ENCODE measurements around the gene LRRC1.

LRRC1 gene

DNA sequence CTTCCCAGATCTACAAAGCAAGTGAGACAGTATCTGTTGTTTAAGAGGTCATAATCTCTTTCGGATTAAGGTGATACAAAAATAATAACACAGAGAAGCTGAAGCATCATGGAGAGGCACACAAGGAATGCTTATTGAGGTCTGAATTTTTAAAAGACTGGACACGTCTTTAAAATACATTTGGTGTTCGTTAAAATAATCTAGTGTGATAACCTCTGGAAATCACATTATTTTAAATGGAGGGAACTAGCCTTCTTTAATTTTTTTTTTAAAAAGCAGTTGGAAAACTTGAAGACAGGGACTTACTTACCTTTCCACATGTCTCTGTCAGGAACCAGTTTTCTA lies 1.9 kb upstream of the LRRC1 start:
- Histone ChIP-seq H3K4me3 (ENCODE audit: low read depth, low read length) (peak overlapping the region; percentile 94), H3K36me3 (ENCODE audit: insufficient read depth, low read length) (no peaks in the 10 kb centered on the region), H2AFZ (ENCODE audit: low read length, unreplicated experiment) (peak overlapping the region; percentile 87), H3K27me3 (ENCODE audit: insufficient read depth, low read length) (no peaks in the 10 kb centered on the region), H3K79me2 (ENCODE audit: control insufficient read depth, insufficient read depth, low read length, unreplicated experiment) (no peaks in the 10 kb centered on the region), H3K27ac (ENCODE audit: low read depth, low read length) (no peak overlapping the region), H3K4me1 (ENCODE audit: control insufficient read depth, insufficient read depth, low read length, unreplicated experiment) (peaks cover 7% of the 10 kb centered on the region)

GRCh38 chr6:53793318-53794136 lies 1.3 kb upstream of the LRRC1 start:
- Histone ChIP-seq H3K79me2 (ENCODE audit: control insufficient read depth, insufficient read depth, low read length, unreplicated experiment) (no peaks in the 10 kb centered on the region), H3K27me3 (ENCODE audit: insufficient read depth, low read length) (no peaks in the 10 kb centered on the region), H2AFZ (ENCODE audit: low read length, unreplicated experiment) (peak overlapping the region; percentile 87), H3K4me3 (ENCODE audit: low read depth, low read length) (peak overlapping the region; percentile 94), H3K4me1 (ENCODE audit: control insufficient read depth, insufficient read depth, low read length, unreplicated experiment) (peaks cover 7% of the 10 kb centered on the region), H3K36me3 (ENCODE audit: insufficient read depth, low read length) (no peaks in the 10 kb centered on the region), H3K27ac (ENCODE audit: low read depth, low read length) (no peak overlapping the region)

- H2AFZ ChIP-seq (ENCODE audit: low read length, unreplicated experiment) = peak overlapping the region; percentile 87
- H3K36me3 ChIP-seq (ENCODE audit: insufficient read depth, low read length) = no peaks in the 10 kb centered on the region
- H3K27me3 ChIP-seq (ENCODE audit: insufficient read depth, low read length) = no peaks in the 10 kb centered on the region
- peak overlapping the region; percentile 53 for H3K27ac ChIP-seq (ENCODE audit: low read depth, low read length)
- H3K4me3 ChIP-seq (ENCODE audit: low read depth, low read length) = peak overlapping the region; percentile 94
- H3K79me2 ChIP-seq (ENCODE audit: control insufficient read depth, insufficient read depth, low read length, unreplicated experiment) = no peaks in the 10 kb centered on the region
- peaks cover 7% of the 10 kb centered on the region for H3K4me1 ChIP-seq (ENCODE audit: control insufficient read depth, insufficient read depth, low read length, unreplicated experiment)
Observed at GRCh38 chr6:53794137-53794719, 577 bp upstream of the LRRC1 start.

GRCh38 chr6:53795340-53795701 lies 516 bp downstream of the LRRC1 start:
- H3K36me3 ChIP-seq (ENCODE audit: insufficient read depth, low read length) = no peaks in the 10 kb centered on the region
- peaks cover 7% of the 10 kb centered on the region for H3K4me1 ChIP-seq (ENCODE audit: control insufficient read depth, insufficient read depth, low read length, unreplicated experiment)
- no peak overlapping the region for H3K27ac ChIP-seq (ENCODE audit: low read depth, low read length)
- H3K4me3 ChIP-seq (ENCODE audit: low read depth, low read length) = peak overlapping the region; percentile 94
- no peaks in the 10 kb centered on the region for H3K79me2 ChIP-seq (ENCODE audit: control insufficient read depth, insufficient read depth, low read length, unreplicated experiment)
- H2AFZ ChIP-seq (ENCODE audit: low read length, unreplicated experiment) = peak overlapping the region; percentile 88
- no peaks in the 10 kb centered on the region for H3K27me3 ChIP-seq (ENCODE audit: insufficient read depth, low read length)

- Histone ChIP-seq H3K27me3 (ENCODE audit: insufficient read depth, low read length) (no peaks in the 10 kb centered on the region), H3K79me2 (ENCODE audit: control insufficient read depth, insufficient read depth, low read length, unreplicated experiment) (no peaks in the 10 kb centered on the region), H2AFZ (ENCODE audit: low read length, unreplicated experiment) (peak overlapping the region; percentile 88), H3K36me3 (ENCODE audit: insufficient read depth, low read length) (no peaks in the 10 kb centered on the region), H3K4me3 (ENCODE audit: low read depth, low read length) (peak overlapping the region; percentile 94), H3K4me1 (ENCODE audit: control insufficient read depth, insufficient read depth, low read length, unreplicated experiment) (peaks cover 7% of the 10 kb centered on the region), H3K27ac (ENCODE audit: low read depth, low read length) (no peak overlapping the region)
Observed at GRCh38 chr6:53795702-53796450, 1.1 kb downstream of the LRRC1 start.

DNA sequence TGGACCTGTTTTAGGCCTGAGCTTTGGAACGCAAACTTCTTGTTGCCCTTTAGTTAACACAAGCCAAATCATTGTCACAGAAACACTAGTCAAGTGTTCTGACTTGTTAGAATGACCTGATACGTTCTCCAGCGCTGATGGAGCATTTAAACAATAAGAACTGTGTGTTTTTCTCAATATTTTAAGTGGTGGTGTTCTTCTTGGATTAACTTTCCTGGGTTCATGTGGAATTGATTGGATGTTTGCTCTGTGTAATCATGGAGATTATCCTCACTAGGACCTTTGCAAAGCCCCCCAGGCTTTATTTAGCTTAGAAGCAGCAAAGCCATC lies 1.6 kb downstream of the LRRC1 start:
- no peak overlapping the region for H3K27ac ChIP-seq (ENCODE audit: low read depth, low read length)
- no peaks in the 10 kb centered on the region for H3K27me3 ChIP-seq (ENCODE audit: insufficient read depth, low read length)
- H3K36me3 ChIP-seq (ENCODE audit: insufficient read depth, low read length) = no peaks in the 10 kb centered on the region
- peaks cover 7% of the 10 kb centered on the region for H3K4me1 ChIP-seq (ENCODE audit: control insufficient read depth, insufficient read depth, low read length, unreplicated experiment)
- peak overlapping the region; percentile 94 for H3K4me3 ChIP-seq (ENCODE audit: low read depth, low read length)
- H3K79me2 ChIP-seq (ENCODE audit: control insufficient read depth, insufficient read depth, low read length, unreplicated experiment) = no peaks in the 10 kb centered on the region
- H2AFZ ChIP-seq (ENCODE audit: low read length, unreplicated experiment) = no peak overlapping the region

DNA sequence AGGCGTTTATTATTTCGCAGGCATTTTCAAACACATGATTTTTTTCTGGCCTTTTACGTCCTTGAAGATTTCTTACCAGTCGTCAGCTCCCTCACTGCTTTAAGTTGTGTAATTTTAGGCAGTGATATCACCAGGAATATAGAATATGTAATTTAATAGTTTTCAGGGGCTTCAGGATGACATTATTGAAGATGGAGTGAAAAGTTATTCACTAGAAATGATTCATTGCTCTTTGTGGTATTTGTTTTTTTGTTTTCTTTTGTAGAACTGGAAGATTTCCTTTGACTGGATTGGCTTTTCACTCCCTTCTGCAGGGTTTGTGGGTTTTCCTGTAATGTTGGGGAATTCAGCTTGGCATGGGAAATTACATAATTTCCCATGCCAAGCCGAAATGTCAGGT lies 2.0 kb downstream of the LRRC1 start:
- Histone ChIP-seq H3K36me3 (ENCODE audit: insufficient read depth, low read length) (no peaks in the 10 kb centered on the region), H3K79me2 (ENCODE audit: control insufficient read depth, insufficient read depth, low read length, unreplicated experiment) (no peaks in the 10 kb centered on the region), H3K27ac (ENCODE audit: low read depth, low read length) (no peak overlapping the region), H3K4me3 (ENCODE audit: low read depth, low read length) (0 out of 2 replicates have a peak overlapping the region, but pooled peaks have one; percentile 94), H3K4me1 (ENCODE audit: control insufficient read depth, insufficient read depth, low read length, unreplicated experiment) (peaks cover 7% of the 10 kb centered on the region), H2AFZ (ENCODE audit: low read length, unreplicated experiment) (no peak overlapping the region), H3K27me3 (ENCODE audit: insufficient read depth, low read length) (no peaks in the 10 kb centered on the region)

GRCh38 chr6:53797304-53797703 lies 2.5 kb downstream of the LRRC1 start:
- Histone ChIP-seq H3K4me1 (ENCODE audit: control insufficient read depth, insufficient read depth, low read length, unreplicated experiment) (peaks cover 7% of the 10 kb centered on the region), H3K27ac (ENCODE audit: low read depth, low read length) (no peak overlapping the region), H2AFZ (ENCODE audit: low read length, unreplicated experiment) (no peak overlapping the region), H3K36me3 (ENCODE audit: insufficient read depth, low read length) (no peaks in the 10 kb centered on the region), H3K79me2 (ENCODE audit: control insufficient read depth, insufficient read depth, low read length, unreplicated experiment) (no peaks in the 10 kb centered on the region), H3K27me3 (ENCODE audit: insufficient read depth, low read length) (no peaks in the 10 kb centered on the region), H3K4me3 (ENCODE audit: low read depth, low read length) (no peak overlapping the region)

- no peak overlapping the region for H3K4me3 ChIP-seq (ENCODE audit: low read depth, low read length)
- H2AFZ ChIP-seq (ENCODE audit: low read length, unreplicated experiment) = no peak overlapping the region
- no peaks in the 10 kb centered on the region for H3K36me3 ChIP-seq (ENCODE audit: insufficient read depth, low read length)
- peaks cover 22% of the 10 kb centered on the region for H3K4me1 ChIP-seq (ENCODE audit: control insufficient read depth, insufficient read depth, low read length, unreplicated experiment)
- H3K27ac ChIP-seq (ENCODE audit: low read depth, low read length) = no peak overlapping the region
- H3K79me2 ChIP-seq (ENCODE audit: control insufficient read depth, insufficient read depth, low read length, unreplicated experiment) = no peaks in the 10 kb centered on the region
- H3K27me3 ChIP-seq (ENCODE audit: insufficient read depth, low read length) = no peaks in the 10 kb centered on the region
Observed at GRCh38 chr6:53799340-53799739, 4.5 kb downstream of the LRRC1 start.

GRCh38 chr6:53801022-53801421 lies 6.2 kb downstream of the LRRC1 start:
- H3K36me3 ChIP-seq (ENCODE audit: insufficient read depth, low read length) = no peaks in the 10 kb centered on the region
- no peak overlapping the region for H3K4me3 ChIP-seq (ENCODE audit: low read depth, low read length)
- H3K27ac ChIP-seq (ENCODE audit: low read depth, low read length) = no peak overlapping the region
- H2AFZ ChIP-seq (ENCODE audit: low read length, unreplicated experiment) = no peak overlapping the region
- H3K27me3 ChIP-seq (ENCODE audit: insufficient read depth, low read length) = no peaks in the 10 kb centered on the region
- peaks cover 22% of the 10 kb centered on the region for H3K4me1 ChIP-seq (ENCODE audit: control insufficient read depth, insufficient read depth, low read length, unreplicated experiment)
- peaks cover 2% of the 10 kb centered on the region for H3K79me2 ChIP-seq (ENCODE audit: control insufficient read depth, insufficient read depth, low read length, unreplicated experiment)

DNA sequence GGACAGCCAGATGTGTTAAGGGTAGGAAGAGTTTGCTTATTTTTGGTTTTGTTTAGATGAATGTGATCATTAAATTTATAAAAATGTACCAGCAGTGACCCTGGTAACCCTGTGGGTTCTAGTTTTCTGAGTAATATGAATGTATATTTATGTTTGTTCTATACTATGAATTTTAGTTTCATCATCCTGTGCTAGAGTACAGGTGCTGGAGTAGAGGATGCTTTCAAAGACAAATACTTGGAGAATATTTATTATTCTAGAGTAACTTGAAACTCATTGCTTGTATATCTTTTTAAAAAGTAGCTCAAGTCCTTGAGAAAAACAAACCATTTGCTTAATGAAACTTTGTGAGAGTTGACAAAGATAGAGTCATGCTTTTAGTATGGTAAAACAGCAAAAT lies 7.8 kb downstream of the LRRC1 start:
- H3K79me2 ChIP-seq (ENCODE audit: control insufficient read depth, insufficient read depth, low read length, unreplicated experiment) = peaks cover 2% of the 10 kb centered on the region
- H3K4me3 ChIP-seq (ENCODE audit: low read depth, low read length) = no peak overlapping the region
- H3K27me3 ChIP-seq (ENCODE audit: insufficient read depth, low read length) = no peaks in the 10 kb centered on the region
- no peak overlapping the region for H3K27ac ChIP-seq (ENCODE audit: low read depth, low read length)
- peaks cover 15% of the 10 kb centered on the region for H3K4me1 ChIP-seq (ENCODE audit: control insufficient read depth, insufficient read depth, low read length, unreplicated experiment)
- H3K36me3 ChIP-seq (ENCODE audit: insufficient read depth, low read length) = no peaks in the 10 kb centered on the region
- H2AFZ ChIP-seq (ENCODE audit: low read length, unreplicated experiment) = no peak overlapping the region

All from ACC112 (cell line).